BJ (cell line): ENCODE results near the gene MICA. TPM values are rescaled to one million over a fixed set of nuclear protein-coding genes. Genes with fewer than 3 reads are reported as not detected.
A peak's percentile ranks its signal among the peaks of the same experiment; 100 is the strongest.

Experiments
- CTCF ChIA-PET: fragments of 350-600 bp; formaldehyde crosslinking; extraction: SDS; loops from one replicate; lab custom pipeline; 2021; ENCODE audit warnings: antibody characterized with exemption, inconsistent platforms; lab: Yijun Ruan, JAX
- POLR2A ChIA-PET: fragments of 300-600 bp; sonication (Branson Sonifier 250); formaldehyde crosslinking; extraction: SDS; loops from one replicate; lab custom pipeline; 2021; ENCODE audit warnings: antibody characterized with exemption; lab: Charles Lee
- DNase-seq: peaks from one replicate; pipeline ENCODE4 v3.0.0-alpha.2; 2011; ENCODE audit warnings: low read depth
- H3K27me3 ChIP-seq: 2 replicates; pipeline ENCODE4 v1.6.0; 2011; ENCODE audit warnings: low read length; ENCODE audit not compliant: control insufficient read depth, insufficient read depth
- H3K36me3 ChIP-seq: 2 replicates; pipeline ENCODE4 v1.5.1; 2011; ENCODE audit warnings: low read length; ENCODE audit not compliant: control insufficient read depth, insufficient read depth
- H3K4me3 ChIP-seq: 2 replicates; pipeline ENCODE4 v1.5.1; 2011; ENCODE audit warnings: low read depth, mild to moderate bottlenecking, control low read depth, low read length
- polyA plus RNA-seq: library from polyadenylated mRNA; depleted of rRNA; stranded (reverse); fragments of >200 nt; gene quantifications from 2 replicates; pipeline ENCODE4 v1.2.3, GENCODE V29; 2011
- TF ChIP-seq, protein P1 (sequence below): IDR thresholded peaks from 2 replicates; pipeline ENCODE4 v1.5.1; 2011; ENCODE audit warnings: low read depth, mild to moderate bottlenecking, control low read depth, inconsistent platforms, low read length, moderate library complexity; ENCODE audit not compliant: insufficient read depth

Gene MICA
- polyA plus RNA-seq, 1 experiment: 96.1 TPM

DNA sequence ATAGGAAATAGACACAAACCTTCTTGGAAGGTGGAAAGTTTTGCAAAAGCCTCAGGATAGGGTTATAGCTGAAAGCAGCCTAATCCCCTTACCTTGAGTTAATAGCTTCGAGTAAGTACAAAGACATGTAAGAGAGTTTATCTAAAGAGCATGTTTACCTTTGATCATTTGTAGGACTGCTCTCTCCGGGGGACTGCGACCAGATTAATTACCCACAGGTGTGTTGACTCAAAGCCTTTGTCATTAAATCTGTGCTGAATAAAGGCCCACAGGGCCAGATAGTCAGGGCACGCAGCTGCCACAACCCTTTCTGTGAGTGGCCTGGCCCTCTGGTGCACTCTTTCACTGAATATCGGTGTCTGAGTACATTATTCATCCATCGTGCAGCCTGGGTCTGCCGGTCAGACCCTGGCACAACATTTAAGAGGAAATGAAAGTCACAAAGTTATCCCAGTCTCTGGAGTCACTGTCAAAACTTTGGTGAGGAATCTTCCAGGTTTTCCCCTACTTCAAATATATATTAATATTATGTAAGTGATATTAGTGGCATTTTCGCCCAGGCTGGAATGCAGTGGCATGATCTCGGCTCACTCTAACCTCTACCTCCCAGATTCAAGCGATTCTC, 5.4 kb upstream of the MICA start:
- TF ChIP-seq, protein P1, sequence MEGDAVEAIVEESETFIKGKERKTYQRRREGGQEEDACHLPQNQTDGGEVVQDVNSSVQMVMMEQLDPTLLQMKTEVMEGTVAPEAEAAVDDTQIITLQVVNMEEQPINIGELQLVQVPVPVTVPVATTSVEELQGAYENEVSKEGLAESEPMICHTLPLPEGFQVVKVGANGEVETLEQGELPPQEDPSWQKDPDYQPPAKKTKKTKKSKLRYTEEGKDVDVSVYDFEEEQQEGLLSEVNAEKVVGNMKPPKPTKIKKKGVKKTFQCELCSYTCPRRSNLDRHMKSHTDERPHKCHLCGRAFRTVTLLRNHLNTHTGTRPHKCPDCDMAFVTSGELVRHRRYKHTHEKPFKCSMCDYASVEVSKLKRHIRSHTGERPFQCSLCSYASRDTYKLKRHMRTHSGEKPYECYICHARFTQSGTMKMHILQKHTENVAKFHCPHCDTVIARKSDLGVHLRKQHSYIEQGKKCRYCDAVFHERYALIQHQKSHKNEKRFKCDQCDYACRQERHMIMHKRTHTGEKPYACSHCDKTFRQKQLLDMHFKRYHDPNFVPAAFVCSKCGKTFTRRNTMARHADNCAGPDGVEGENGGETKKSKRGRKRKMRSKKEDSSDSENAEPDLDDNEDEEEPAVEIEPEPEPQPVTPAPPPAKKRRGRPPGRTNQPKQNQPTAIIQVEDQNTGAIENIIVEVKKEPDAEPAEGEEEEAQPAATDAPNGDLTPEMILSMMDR: no peak
- ChIA-PET CTCF (interaction anchor here (0.6 to 5.4 kb wide), 12 partner anchors 10 to 201 kb away, joined by 3 to 58 read pairs (median 4); no protein-coding TSS in a partner anchor), POLR2A (no interaction called here)
- Histone ChIP-seq H3K36me3 (no peaks in the 10 kb centered on the region), H3K4me3 (no peak overlapping the region), H3K27me3 (no peaks in the 10 kb centered on the region)
- DNase-seq: no peak

DNA sequence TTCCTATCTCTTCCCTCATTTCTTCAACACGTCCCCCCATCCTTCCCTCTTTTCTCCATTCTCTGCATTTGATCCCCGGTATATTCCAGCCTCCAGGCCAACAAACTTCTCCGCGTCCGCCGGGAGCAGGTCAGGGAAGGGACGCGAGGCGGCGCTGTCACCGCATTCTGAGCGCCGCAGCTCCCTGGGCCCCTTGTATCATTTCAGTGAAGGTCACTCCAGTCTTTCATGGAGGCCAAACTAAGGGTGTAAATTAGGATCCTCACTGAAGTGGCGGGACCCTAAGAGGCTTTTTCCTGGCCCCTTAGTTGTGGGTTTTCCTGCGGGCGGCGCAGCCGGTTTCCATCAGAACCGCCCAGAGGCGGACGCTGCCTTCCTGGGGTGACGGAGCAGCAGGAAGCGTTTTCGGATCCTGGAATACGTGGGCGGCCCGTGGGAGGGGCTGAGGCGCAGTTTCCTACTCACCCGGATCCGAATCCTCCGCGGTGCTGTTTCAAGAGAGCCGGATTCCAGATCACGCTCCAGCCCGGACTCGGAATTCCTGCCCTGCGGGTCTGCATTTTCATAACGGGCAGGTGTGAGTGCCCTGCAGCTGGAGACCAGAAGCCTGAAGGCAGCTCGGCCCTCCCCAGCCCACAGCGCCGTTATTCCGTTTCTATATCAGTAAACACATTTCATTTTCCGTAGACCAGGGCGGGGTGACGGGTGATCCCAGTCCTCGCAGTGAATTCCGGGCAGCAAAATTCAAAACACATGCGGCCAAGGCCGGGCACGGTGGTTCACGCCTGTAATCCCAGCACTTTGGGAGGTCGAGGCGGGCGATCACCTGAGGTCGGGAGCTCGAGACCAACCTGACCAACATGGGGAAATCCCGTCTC, 3.6 kb upstream of the MICA start:
- Histone ChIP-seq H3K27me3 (no peaks in the 10 kb centered on the region), H3K36me3 (no peaks in the 10 kb centered on the region), H3K4me3 (peak overlapping the region; percentile 80)
- TF ChIP-seq, protein P1: peak; percentile 98
- DNase-seq: peak; percentile 45
- CTCF ChIA-PET: interaction anchor here (0.6 to 5.4 kb wide), 14 partner anchors 9 to 199 kb away, joined by 3 to 58 read pairs (median 4); no protein-coding TSS in a partner anchor
- POLR2A ChIA-PET: interaction anchor here (0.6 to 0.7 kb wide), 2 partner anchors 33 to 84 kb away, joined by 3 to 12 read pairs; no protein-coding TSS in a partner anchor

DNA sequence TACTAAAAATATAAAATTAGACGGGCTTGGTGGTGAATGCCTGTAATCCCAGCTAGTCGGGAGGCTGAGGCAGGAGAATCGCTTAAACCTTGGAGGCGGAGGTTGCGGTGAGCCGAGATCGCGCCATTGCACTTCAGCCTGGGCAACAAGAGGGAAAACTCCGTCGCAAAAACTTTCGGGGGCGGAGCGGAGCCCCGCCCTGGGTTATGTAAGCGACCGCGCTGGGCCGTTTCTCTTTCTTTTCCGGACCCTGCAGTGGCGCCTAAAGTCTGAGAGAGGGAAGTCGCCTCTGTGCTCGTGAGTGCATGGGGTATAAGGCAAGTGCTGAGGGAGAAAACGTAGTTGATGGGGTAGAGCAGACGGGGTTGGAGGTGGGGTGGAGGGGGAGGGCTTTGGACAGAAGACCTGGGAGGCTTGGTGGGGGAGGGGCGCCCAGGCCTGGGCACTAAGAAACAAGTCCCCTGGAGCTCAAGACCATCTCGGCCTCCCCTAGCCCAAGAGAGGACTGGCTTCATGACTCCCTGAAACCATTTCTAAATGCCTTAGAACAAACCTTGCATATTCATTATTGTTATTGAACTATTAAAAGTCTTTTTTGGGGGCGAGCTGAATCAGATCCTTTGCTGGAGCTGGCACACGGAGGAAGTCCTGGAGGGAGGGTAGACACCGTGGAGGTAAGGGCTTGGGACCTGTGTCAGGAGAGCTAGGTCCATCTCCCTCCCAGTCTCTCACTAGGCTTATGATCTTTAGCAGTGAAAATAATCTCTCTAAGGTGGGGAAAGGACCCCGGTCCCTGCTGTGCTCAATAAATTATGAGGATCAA, 2.7 kb upstream of the MICA start:
- no peak for DNase-seq
- ChIA-PET CTCF (interaction anchor here (0.6 to 5.4 kb wide), 9 partner anchors 19 to 206 kb away, joined by 3 to 58 read pairs (median 5); no protein-coding TSS in a partner anchor), POLR2A (interaction anchor here (0.5 to 0.7 kb wide), 2 partner anchors 340 to 804 kb away, joined by 4 to 5 read pairs; no protein-coding TSS in a partner anchor)
- Histone ChIP-seq H3K27me3 (no peaks in the 10 kb centered on the region), H3K4me3 (peak overlapping the region; percentile 80), H3K36me3 (no peaks in the 10 kb centered on the region)
- TF ChIP-seq, protein P1: no peak

DNA sequence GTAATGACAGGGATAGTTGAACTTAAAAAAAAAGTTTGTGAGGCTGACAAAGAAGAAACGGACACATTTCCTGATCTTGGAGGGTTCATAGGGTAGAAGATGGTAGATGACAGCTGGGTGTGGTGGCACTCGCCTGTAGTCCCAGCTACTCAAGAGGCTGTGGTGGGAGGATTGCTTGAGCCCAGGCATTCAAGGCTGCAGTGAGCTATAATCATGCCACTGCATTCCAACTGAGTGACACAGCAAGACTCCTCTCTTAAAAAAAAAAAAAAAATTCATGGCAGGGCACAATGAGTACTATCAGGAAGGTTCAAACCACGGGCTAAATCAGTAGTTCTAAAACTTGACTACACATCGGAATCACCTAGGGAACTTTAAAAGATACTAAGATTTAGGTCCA, 2.0 kb upstream of the MICA start:
- CTCF ChIA-PET: interaction anchor here (0.6 to 5.4 kb wide), 3 partner anchors 42 to 207 kb away, joined by 3 to 58 read pairs (median 4); no protein-coding TSS in a partner anchor
- POLR2A ChIA-PET: interaction anchor here (0.5 to 0.7 kb wide), 2 partner anchors 339 to 805 kb away, joined by 4 to 5 read pairs; no protein-coding TSS in a partner anchor
- H3K27me3 ChIP-seq: no peaks in the 10 kb centered on the region
- H3K36me3 ChIP-seq: no peaks in the 10 kb centered on the region
- peak; percentile 59 for DNase-seq
- peak overlapping the region; percentile 82 for H3K4me3 ChIP-seq
- TF ChIP-seq, protein P1: no peak
